T-helper 2 cell (primary cell): ENCODE data around the gene MRPL58.
"Not testable (repeated sequence)": the region's sequence is repeated elsewhere in the genome, so short reads cannot be mapped to it uniquely, and the experiment has no call there.

Experiments used
- DNase-seq, 5 experiments: peaks; one replicate each; pipeline versions ENCODE4 v3.0.0 to v3.0.0-alpha.2; 2012 to 2022
- total RNA-seq, 2 donors: gene quantifications; one replicate each; lab custom pipeline; 2026; lab: John Stamatoyannopoulos, UW

The MRPL58 gene
- 5.3 to 11.4 reads per million in 2 donors for total RNA-seq

- peak; percentile 48 to 91 (median 68) for DNase-seq
Observed at GRCh38 chr17:75012346-75013091, at the start of gene MRPL58. MRPL58 (plus strand) TSS chr17:75012670; CDS start chr17:75012687, 17 bp downstream.

GRCh38 chr17:74963656-74964055 lies 48.8 kb upstream of the MRPL58 start:
- no peak for DNase-seq

- DNase-seq: no peak
Observed at GRCh38 chr17:74964246-74964761, 48.2 kb upstream of the MRPL58 start.

GRCh38 chr17:74964988-74965622 lies 47.4 kb upstream of the MRPL58 start:
- DNase-seq: no peak

GRCh38 chr17:74968361-74968780 lies 44.1 kb upstream of the MRPL58 start:
- DNase-seq: no peak

- DNase-seq: not testable (repeated sequence)
Observed at GRCh38 chr17:74969501-74969900, 43.0 kb upstream of the MRPL58 start.

- DNase-seq: no peak
Observed at GRCh38 chr17:74970395-74970794, 42.1 kb upstream of the MRPL58 start.

GRCh38 chr17:74971069-74971841 lies 41.2 kb upstream of the MRPL58 start:
- DNase-seq: no peak

GRCh38 chr17:74971842-74972106 lies 40.7 kb upstream of the MRPL58 start:
- no peak for DNase-seq

- peak; percentile 57 to 82 (median 68) for DNase-seq
Observed at GRCh38 chr17:74972107-74972972, 40.1 kb upstream of the MRPL58 start, which contains the start of gene HID1. HID1 (minus strand) TSS chr17:74972759; CDS start chr17:74972656, 103 bp downstream.

GRCh38 chr17:74972973-74973328 lies 39.5 kb upstream of the MRPL58 start:
- DNase-seq: no peak

GRCh38 chr17:74975943-74976342 lies 36.5 kb upstream of the MRPL58 start:
- DNase-seq: no peak

- DNase-seq: no peak
Observed at GRCh38 chr17:74977802-74978201, 34.7 kb upstream of the MRPL58 start.

- no peak for DNase-seq
Observed at GRCh38 chr17:74978240-74978639, 34.2 kb upstream of the MRPL58 start.

GRCh38 chr17:74979408-74980146 lies 32.9 kb upstream of the MRPL58 start:
- no peak for DNase-seq

- DNase-seq: no peak
Observed at GRCh38 chr17:74981318-74981978, 31.0 kb upstream of the MRPL58 start.

- DNase-seq: peak; percentile 66 to 91 (median 79)
Observed at GRCh38 chr17:74981979-74982662, 30.3 kb upstream of the MRPL58 start.

GRCh38 chr17:74982663-74983313 lies 29.7 kb upstream of the MRPL58 start:
- DNase-seq: not testable (repeated sequence)

- DNase-seq: no peak
Observed at GRCh38 chr17:74986206-74986576, 26.3 kb upstream of the MRPL58 start.

GRCh38 chr17:74987418-74987908 lies 25.0 kb upstream of the MRPL58 start, which contains the start of gene CDR2L:
CDR2L (plus strand) TSS chr17:74987632; CDS start chr17:74988044, 412 bp downstream.
- DNase-seq: peak; percentile 86 to 90 (median 87)
